PC-3 (cell line): Measurements from ENCODE around the gene WDR41. TPM values are rescaled to one million over a fixed set of nuclear protein-coding genes. Genes with fewer than 3 reads are reported as not detected.

Experiments
- ATAC-seq: fragments of 200-7000 bp; cut with Tn5 transposase; 2 replicates; pipeline ENCODE4 v1.9.1; 2020; ENCODE audit warnings: mild to moderate bottlenecking, moderate library complexity
- BruUV-seq: library from RNA; stranded (reverse); fragments of 400-500 nt; replicated peaks from 2 replicates; lab custom pipeline; 2021; lab: Mats Ljungman, UMichigan
- CTCF ChIA-PET: fragments of 300-600 bp; sonication (Branson Sonifier 250); formaldehyde crosslinking; loops from one replicate; lab custom pipeline; 2022; ENCODE audit warnings: antibody characterized with exemption; lab: Charles Lee
- POLR2A ChIA-PET: fragments of 300-600 bp; sonication (Branson Sonifier 250); formaldehyde crosslinking; loops from one replicate; lab custom pipeline; 2022; ENCODE audit warnings: antibody characterized with exemption; ENCODE audit not compliant: unreplicated experiment; lab: Charles Lee
- DNase-seq: peaks from one replicate; pipeline ENCODE4 v3.0.0-alpha.2; 2015
- H2AFZ ChIP-seq: fragments of 300-600 bp; sonication (generic); 2 replicates; pipeline ENCODE4 v1.6.0; 2016; ENCODE audit warnings: antibody characterized with exemption, low read length
- H3F3A ChIP-seq: fragments of 300-600 bp; sonication (generic); one replicate; pipeline ENCODE4 v1.6.0; 2017; ENCODE audit warnings: antibody characterized with exemption, low read length, control low read depth, mild to moderate bottlenecking; ENCODE audit not compliant: unreplicated experiment
- H3K27ac ChIP-seq: fragments of 300-600 bp; sonication (generic); 2 replicates; pipeline ENCODE4 v1.5.1; 2016; ENCODE audit warnings: mild to moderate bottlenecking, low read length
- H3K27me3 ChIP-seq: fragments of 300-600 bp; sonication (generic); 2 replicates; pipeline ENCODE4 v1.6.1; 2016; ENCODE audit warnings: low read length, mixed read lengths
- H3K36me3 ChIP-seq: fragments of 300-600 bp; sonication (generic); 2 replicates; pipeline ENCODE4 v1.6.1; 2016; ENCODE audit warnings: low read depth, mixed run types, low read length, mixed read lengths
- H3K4me1 ChIP-seq: fragments of 300-600 bp; sonication (generic); 2 replicates; pipeline ENCODE4 v1.5.1; 2016; ENCODE audit warnings: low read length; ENCODE audit not compliant: insufficient read depth
- H3K4me2 ChIP-seq: fragments of 300-600 bp; sonication (generic); 2 replicates; pipeline ENCODE4 v1.6.0; 2016; ENCODE audit warnings: low read length
- H3K4me3 ChIP-seq: fragments of 300-600 bp; sonication (generic); 2 replicates; pipeline ENCODE4 v1.5.1; 2016; ENCODE audit warnings: mild to moderate bottlenecking, low read length, mixed read lengths
- H3K79me2 ChIP-seq: fragments of 300-600 bp; sonication (generic); 2 replicates; pipeline ENCODE4 v1.6.1; 2017; ENCODE audit warnings: low read length, mixed read lengths
- H3K9ac ChIP-seq: fragments of 300-600 bp; sonication (generic); 2 replicates; pipeline ENCODE4 v1.6.0; 2016; ENCODE audit warnings: mild to moderate bottlenecking, low read length
- H3K9me2 ChIP-seq: fragments of 300-600 bp; sonication (generic); replicated peaks from 2 replicates; pipeline ENCODE4 v1.6.1; 2016; ENCODE audit warnings: mixed run types, low read length, mixed read lengths
- H3K9me3 ChIP-seq: fragments of 300-600 bp; sonication (generic); 2 replicates; pipeline ENCODE4 v1.6.1; 2016; ENCODE audit warnings: low read length, mixed read lengths
- H4K20me1 ChIP-seq: fragments of 300-600 bp; sonication (generic); 2 replicates; pipeline ENCODE4 v1.6.1; 2016; ENCODE audit warnings: low read length, mixed read lengths
- CTCF ChIP-seq: fragments of 300-600 bp; sonication (generic); conservative IDR thresholded peaks from 2 replicates; pipeline ENCODE4 v1.5.1; 2017; ENCODE audit warnings: antibody characterized with exemption, low read depth, mild to moderate bottlenecking, low read length
- EZH2 ChIP-seq: fragments of 300-600 bp; sonication (generic); IDR thresholded peaks from one replicate; pipeline ENCODE4 v1.6.1; 2017; ENCODE audit warnings: antibody characterized with exemption, mild to moderate bottlenecking, low read length; ENCODE audit not compliant: unreplicated experiment
- EZH2phosphoT487 ChIP-seq: fragments of 300-600 bp; sonication (generic); IDR thresholded peaks from 2 replicates; pipeline ENCODE4 v1.6.1; 2018; ENCODE audit warnings: mild to moderate bottlenecking, antibody characterized with exemption, low read length, borderline replicate concordance
- intact Hi-C: fragments of 100-400 bp; cut with micrococcal nuclease; formaldehyde crosslinking; loops from 2 replicates; pipeline ENCODE4 v1.9.0; 2023
- total RNA-seq: library from RNA; depleted of rRNA; stranded (reverse); fragments of >200 nt; gene quantifications from 2 replicates; pipeline ENCODE4 v1.2.3, GENCODE V29; 2014

The WDR41 gene
- total RNA-seq, 1 experiment from 2014 or later = 19.5 TPM

- Histone ChIP-seq H3K27ac (no peak overlapping the region), H3K27me3 (no peaks in the 10 kb centered on the region), H2AFZ (no peak overlapping the region), H3K4me1 (peaks cover 29% of the 10 kb centered on the region), H3F3A (no peaks in the 10 kb centered on the region), H3K4me2 (0 out of 2 replicates have a peak overlapping the region, but pooled peaks have one; percentile 46), H4K20me1 (no peaks in the 10 kb centered on the region), H3K9ac (no peak overlapping the region), H3K9me3 (no peaks in the 10 kb centered on the region), H3K4me3 (no peak overlapping the region), H3K79me2 (no peaks in the 10 kb centered on the region), H3K9me2 (no peaks in the 10 kb centered on the region), H3K36me3 (no peaks in the 10 kb centered on the region)
- no peak for TF ChIP-seq CTCF
- no peak for TF ChIP-seq EZH2
- TF ChIP-seq EZH2phosphoT487 = no peak
- BruUV-seq = no TSS peak
- POLR2A ChIA-PET = no interaction called here
- intact Hi-C loops = no loop called here
- ATAC-seq (no peak), DNase-seq (no peak)
- CTCF ChIA-PET = no interaction called here
These were observed 66.7 kb downstream of the WDR41 start for GRCh38 chr5:77425420-77425819.

GRCh38 chr5:77424921-77425320 is 67.2 kb downstream of the WDR41 start:
- no peaks in the 10 kb centered on the region for H3K9me3 ChIP-seq
- intact Hi-C loops = no loop called here
- H3K79me2 ChIP-seq = no peaks in the 10 kb centered on the region
- no peaks in the 10 kb centered on the region for H3K27me3 ChIP-seq
- ChIA-PET CTCF (no interaction called here), POLR2A (no interaction called here)
- no peaks in the 10 kb centered on the region for H4K20me1 ChIP-seq
- no peak overlapping the region for H3K4me2 ChIP-seq
- H3K9me2 ChIP-seq = no peaks in the 10 kb centered on the region
- no TSS peak for BruUV-seq
- no peaks in the 10 kb centered on the region for H3F3A ChIP-seq
- H3K9ac ChIP-seq = no peak overlapping the region
- peaks cover 24% of the 10 kb centered on the region for H3K4me1 ChIP-seq
- no peak for TF ChIP-seq EZH2
- TF ChIP-seq CTCF = no peak
- DNase-seq = no peak
- ATAC-seq = no peak
- H3K27ac ChIP-seq = no peak overlapping the region
- no peak overlapping the region for H3K4me3 ChIP-seq
- no peak overlapping the region for H2AFZ ChIP-seq
- no peaks in the 10 kb centered on the region for H3K36me3 ChIP-seq

- POLR2A ChIA-PET = no interaction called here
- no peak for DNase-seq
- H3K9me2 ChIP-seq = no peaks in the 10 kb centered on the region
- no peaks in the 10 kb centered on the region for H3K27me3 ChIP-seq
- no peaks in the 10 kb centered on the region for H3K9me3 ChIP-seq
- CTCF ChIA-PET = no interaction called here
- no peak overlapping the region for H3K9ac ChIP-seq
- no peaks in the 10 kb centered on the region for H3K79me2 ChIP-seq
- no peaks in the 10 kb centered on the region for H4K20me1 ChIP-seq
- H3F3A ChIP-seq = no peaks in the 10 kb centered on the region
- intact Hi-C loops = no loop called here
- TF ChIP-seq EZH2phosphoT487 (no peak), EZH2 (no peak), CTCF (no peak)
- H2AFZ ChIP-seq = no peak overlapping the region
- H3K4me1 ChIP-seq = peaks cover 32% of the 10 kb centered on the region
- no TSS peak for BruUV-seq
- H3K4me3 ChIP-seq = no peak overlapping the region
- no peak overlapping the region for H3K4me2 ChIP-seq
- no peaks in the 10 kb centered on the region for H3K36me3 ChIP-seq
- no peak for ATAC-seq
- no peak overlapping the region for H3K27ac ChIP-seq
These were observed 68.9 kb downstream of the WDR41 start for GRCh38 chr5:77423022-77423750.
